ENCODE measurements around the gene PRKCE.

GRCh38 chr2:45763255-45763654, 111.8 kb downstream of the PRKCE start:
- TF ChIP-seq CTCF (conservative IDR thresholded peaks at IDR 0.05 in 1 of 2, IDR thresholded peaks at IDR 0.05 in 1 of 2; ENCODE audit: extremely low read depth in 1 of 2, insufficient read depth in 1 of 2, low read depth in 1 of 2, low read length in 2 of 2) (no peak), EZH2 (IDR thresholded peaks at IDR 0.05; ENCODE audit: borderline replicate concordance, low read length) (no peak)

Measured in mammary epithelial cell (primary cell).